ENCODE data around the gene NDUFS2. TPM values are rescaled to one million over a fixed set of nuclear protein-coding genes. Genes with fewer than 3 reads are reported as not detected.
A peak's percentile ranks its signal among the peaks of the same experiment; 100 is the strongest.

Gene NDUFS2
- total RNA-seq, 2 donors from 2014 or later: 83.5 to 100.0 TPM

DNA sequence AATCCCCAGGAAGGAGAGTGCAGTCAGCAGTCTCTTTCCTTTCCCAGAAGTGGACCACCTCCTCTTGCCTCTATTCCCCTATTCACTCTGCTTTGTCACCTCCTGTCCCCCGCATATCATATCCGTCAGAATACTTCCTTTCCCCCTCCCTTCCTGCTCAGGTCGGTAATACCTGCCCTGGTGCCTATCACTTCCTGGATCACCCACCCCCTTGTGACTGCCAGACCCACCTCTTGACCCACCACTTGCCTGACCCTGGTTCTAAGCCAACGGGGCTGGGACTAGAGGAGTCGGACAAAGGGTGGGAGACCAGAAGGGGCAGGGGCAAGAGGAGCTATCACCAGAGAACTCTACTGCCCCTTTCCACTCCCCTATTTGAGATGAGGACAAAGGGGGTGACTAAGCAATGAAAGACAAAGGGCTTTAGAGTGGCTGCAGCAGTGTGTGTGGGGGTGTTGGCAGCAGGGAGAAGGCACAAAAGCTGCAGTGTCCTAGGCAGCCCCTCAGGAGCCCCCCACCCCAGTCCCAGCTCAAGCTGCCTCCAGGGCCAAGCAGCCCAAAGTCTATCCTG, 1.7 kb upstream of the NDUFS2 start:
- TF ChIP-seq, protein P1, sequence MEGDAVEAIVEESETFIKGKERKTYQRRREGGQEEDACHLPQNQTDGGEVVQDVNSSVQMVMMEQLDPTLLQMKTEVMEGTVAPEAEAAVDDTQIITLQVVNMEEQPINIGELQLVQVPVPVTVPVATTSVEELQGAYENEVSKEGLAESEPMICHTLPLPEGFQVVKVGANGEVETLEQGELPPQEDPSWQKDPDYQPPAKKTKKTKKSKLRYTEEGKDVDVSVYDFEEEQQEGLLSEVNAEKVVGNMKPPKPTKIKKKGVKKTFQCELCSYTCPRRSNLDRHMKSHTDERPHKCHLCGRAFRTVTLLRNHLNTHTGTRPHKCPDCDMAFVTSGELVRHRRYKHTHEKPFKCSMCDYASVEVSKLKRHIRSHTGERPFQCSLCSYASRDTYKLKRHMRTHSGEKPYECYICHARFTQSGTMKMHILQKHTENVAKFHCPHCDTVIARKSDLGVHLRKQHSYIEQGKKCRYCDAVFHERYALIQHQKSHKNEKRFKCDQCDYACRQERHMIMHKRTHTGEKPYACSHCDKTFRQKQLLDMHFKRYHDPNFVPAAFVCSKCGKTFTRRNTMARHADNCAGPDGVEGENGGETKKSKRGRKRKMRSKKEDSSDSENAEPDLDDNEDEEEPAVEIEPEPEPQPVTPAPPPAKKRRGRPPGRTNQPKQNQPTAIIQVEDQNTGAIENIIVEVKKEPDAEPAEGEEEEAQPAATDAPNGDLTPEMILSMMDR (conservative IDR thresholded peaks at IDR 0.05): no peak
- Mint-ChIP-seq H3K27ac (peak overlapping the region; percentile 93), H3K9me3 (no peaks in the 10 kb centered on the region), H3K4me3 (no peak overlapping the region), H3K27me3 (ENCODE audit: insufficient read depth) (no peaks in the 10 kb centered on the region), H3K36me3 (ENCODE audit: low read depth) (peaks cover 19% of the 10 kb centered on the region), H3K4me1 (peaks cover 50% of the 10 kb centered on the region)
- 47 to 74% methylated on average over 3 to 5 of the region's 5 CpGs for WGBS, 2 experiments (ENCODE audit: insufficient coverage in 1 of 2, insufficient read length in 1 of 2)
- Histone ChIP-seq H3K9me3 (ENCODE audit: control insufficient read depth, low read length) (no peaks in the 10 kb centered on the region), H3K4me1 (ENCODE audit: control insufficient read depth, insufficient read depth, low read length) (peaks cover 18% of the 10 kb centered on the region), H3K4me3 (ENCODE audit: low read length) (no peak overlapping the region), H3K27ac (ENCODE audit: low read depth, low read length) (peak overlapping the region; percentile 70), H3K27me3 (ENCODE audit: control insufficient read depth, insufficient read depth, low read length, poor library complexity, severe bottlenecking) (no peaks in the 10 kb centered on the region), H3K9ac (ENCODE audit: extremely low read depth, low read length, poor library complexity, severe bottlenecking) (no peak overlapping the region), H3K36me3 (ENCODE audit: control insufficient read depth, insufficient read depth, low read length) (peaks cover 22% of the 10 kb centered on the region)
- peak; percentile 64 for DNase-seq

DNA sequence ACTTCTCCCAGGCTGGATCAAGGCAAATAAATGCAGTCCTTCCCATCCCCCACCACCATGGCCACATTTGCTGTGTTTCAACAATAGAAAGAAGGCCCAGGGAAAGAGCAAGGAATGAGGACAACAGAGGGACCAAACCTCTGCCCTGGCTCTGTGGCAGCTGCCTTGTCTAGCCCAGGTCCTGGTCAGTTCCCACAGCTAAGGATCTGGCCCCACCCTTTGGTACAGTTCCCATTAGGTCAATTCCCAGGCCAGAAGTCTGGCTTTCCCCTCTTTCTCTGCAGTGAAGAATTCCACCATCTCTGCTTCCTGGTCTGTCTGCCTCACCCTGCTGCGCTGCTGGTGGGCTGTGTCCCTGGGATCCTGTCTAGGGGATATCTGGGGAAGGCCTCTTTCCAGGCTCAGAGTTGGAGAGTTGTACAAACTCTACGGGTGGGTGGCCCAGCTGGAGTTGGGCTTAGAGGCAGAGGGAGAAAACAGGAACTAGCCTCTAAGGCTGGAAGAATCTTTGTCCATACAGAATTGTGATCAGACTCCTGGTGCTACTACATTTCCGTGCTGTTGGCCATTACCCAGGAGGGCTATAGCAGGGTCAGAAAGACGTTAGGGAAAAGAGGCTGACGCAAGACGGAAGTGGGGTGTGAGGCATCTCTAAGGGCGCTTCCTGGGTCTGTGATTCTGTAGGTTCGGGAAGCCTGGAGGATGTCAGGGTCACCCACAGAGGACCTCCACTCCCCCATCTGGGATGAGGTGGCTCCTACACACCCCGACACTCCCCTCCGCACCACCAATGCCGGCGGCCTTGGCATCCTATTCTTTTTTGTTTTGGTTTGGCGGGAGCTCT, 953 bp upstream of the NDUFS2 start:
- peaks cover 29% of the 10 kb centered on the region for H3K36me3 ChIP-seq (ENCODE audit: control insufficient read depth, insufficient read depth, low read length)
- H3K27ac Mint-ChIP-seq: peak overlapping the region; percentile 93
- peak; percentile 63 for DNase-seq
- peaks cover 50% of the 10 kb centered on the region for H3K4me1 Mint-ChIP-seq
- WGBS, 2 experiments (ENCODE audit: insufficient coverage in 1 of 2, insufficient read length in 1 of 2): 85 to 93% methylated on average over 12 to 13 of the region's 13 CpGs
- H3K4me3 Mint-ChIP-seq: peak overlapping the region; percentile 88
- peaks cover 18% of the 10 kb centered on the region for H3K4me1 ChIP-seq (ENCODE audit: control insufficient read depth, insufficient read depth, low read length)
- no peaks in the 10 kb centered on the region for H3K9me3 Mint-ChIP-seq
- TF ChIP-seq, protein P1 (conservative IDR thresholded peaks at IDR 0.05): no peak
- no peaks in the 10 kb centered on the region for H3K9me3 ChIP-seq (ENCODE audit: control insufficient read depth, low read length)
- no peaks in the 10 kb centered on the region for H3K27me3 ChIP-seq (ENCODE audit: control insufficient read depth, insufficient read depth, low read length, poor library complexity, severe bottlenecking)
- H3K9ac ChIP-seq (ENCODE audit: extremely low read depth, low read length, poor library complexity, severe bottlenecking): no peak overlapping the region
- H3K27me3 Mint-ChIP-seq (ENCODE audit: insufficient read depth): no peaks in the 10 kb centered on the region
- peak overlapping the region; percentile 88 for H3K27ac ChIP-seq (ENCODE audit: low read depth, low read length)
- peaks cover 21% of the 10 kb centered on the region for H3K36me3 Mint-ChIP-seq (ENCODE audit: low read depth)
- no peak overlapping the region for H3K4me3 ChIP-seq (ENCODE audit: low read length)

DNA sequence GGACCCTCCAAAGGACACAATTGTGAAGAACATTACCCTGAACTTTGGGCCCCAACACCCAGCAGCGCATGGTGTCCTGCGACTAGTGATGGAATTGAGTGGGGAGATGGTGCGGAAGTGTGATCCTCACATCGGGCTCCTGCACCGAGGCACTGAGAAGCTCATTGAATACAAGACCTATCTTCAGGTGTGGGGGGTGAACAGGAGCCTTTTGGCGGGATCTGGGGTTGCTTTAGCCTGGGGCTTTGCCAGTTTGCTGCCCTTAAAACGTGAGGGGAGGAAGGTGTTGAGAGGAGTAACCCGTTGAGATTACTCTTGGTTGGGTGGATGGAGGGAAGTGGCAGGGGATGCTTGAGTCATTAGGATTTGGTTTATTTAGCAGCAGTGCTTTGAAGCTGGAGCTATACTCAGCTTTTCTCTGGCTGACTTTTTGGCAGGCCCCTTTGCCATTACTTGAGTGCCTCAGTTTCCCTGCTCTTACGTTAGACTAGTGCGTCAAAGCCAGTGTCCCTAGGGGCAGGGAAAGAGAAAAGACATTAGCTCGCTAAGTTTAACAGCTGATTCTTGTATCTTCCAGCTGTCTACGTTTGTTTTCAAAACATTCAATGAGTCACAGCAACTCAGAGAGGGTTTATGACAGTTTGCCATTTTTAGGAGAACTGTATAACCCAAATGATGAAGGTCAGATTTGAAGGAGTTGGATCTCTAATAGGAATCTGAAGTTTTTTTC, 4.4 kb downstream of the NDUFS2 start:
- peak overlapping the region; percentile 30 for H3K27ac Mint-ChIP-seq
- Histone ChIP-seq H3K9ac (ENCODE audit: extremely low read depth, low read length, poor library complexity, severe bottlenecking) (no peak overlapping the region), H3K27me3 (ENCODE audit: control insufficient read depth, insufficient read depth, low read length, poor library complexity, severe bottlenecking) (no peaks in the 10 kb centered on the region), H3K9me3 (ENCODE audit: control insufficient read depth, low read length) (no peaks in the 10 kb centered on the region), H3K4me1 (ENCODE audit: control insufficient read depth, insufficient read depth, low read length) (peaks cover 7% of the 10 kb centered on the region), H3K36me3 (ENCODE audit: control insufficient read depth, insufficient read depth, low read length) (peaks cover 66% of the 10 kb centered on the region), H3K4me3 (ENCODE audit: low read length) (no peak overlapping the region), H3K27ac (ENCODE audit: low read depth, low read length) (no peak overlapping the region)
- 93 to 96% methylated on average over 7 to 12 of the region's 12 CpGs for WGBS, 2 experiments (ENCODE audit: insufficient coverage in 1 of 2, insufficient read length in 1 of 2)
- no peak overlapping the region for H3K4me3 Mint-ChIP-seq
- TF ChIP-seq, protein P1 (conservative IDR thresholded peaks at IDR 0.05): no peak
- no peaks in the 10 kb centered on the region for H3K9me3 Mint-ChIP-seq
- H3K36me3 Mint-ChIP-seq (ENCODE audit: low read depth): peaks cover 60% of the 10 kb centered on the region
- H3K4me1 Mint-ChIP-seq: peaks cover 11% of the 10 kb centered on the region
- no peak for DNase-seq
- no peaks in the 10 kb centered on the region for H3K27me3 Mint-ChIP-seq (ENCODE audit: insufficient read depth)
